Spleen (tissue), 11 donors: ENCODE data around the gene ANKS1B. TPM values are rescaled to one million over a fixed set of nuclear protein-coding genes. Genes with fewer than 3 reads are reported as not detected.

ENCODE experiments used
- DNase-seq: peaks from one replicate; pipeline ENCODE4 v3.0.0-alpha.2; 2020
- H3K27ac ChIP-seq, 8 donors: fragments of 200-600 bp; sonication (generic) in 7 of 8; 1 replicate in 4 of 8; 2 replicates in 4 of 8; pipeline versions ENCODE4 v1.5.0 to v1.8.0; 2016 to 2021; ENCODE audit warnings: inconsistent platforms in 4 of 8, mild to moderate bottlenecking in 4 of 8, moderate library complexity in 1 of 8
- H3K27me3 ChIP-seq, 7 donors: fragments of 200-600 bp; sonication (generic) in 6 of 7; replicated peaks in 1 of 7; 1 replicate in 4 of 7; 2 replicates in 3 of 7; pipeline versions ENCODE4 v1.5.0 to v1.8.0; 2016 to 2021; ENCODE audit warnings: inconsistent platforms in 3 of 7, mild to moderate bottlenecking in 1 of 7
- H3K36me3 ChIP-seq, 6 donors: fragments of 200-600 bp; sonication (generic) in 5 of 6; 1 replicate in 4 of 6; 2 replicates in 2 of 6; pipeline versions ENCODE4 v1.5.0 to v1.8.0; 2016 to 2021; ENCODE audit warnings: inconsistent platforms in 2 of 6
- H3K4me1 ChIP-seq, 6 donors: fragments of 200-600 bp; sonication (generic) in 5 of 6; 1 replicate in 3 of 6; 2 replicates in 3 of 6; pipeline versions ENCODE4 v1.5.0 to v1.8.0; 2016 to 2021; ENCODE audit warnings: inconsistent platforms in 3 of 6
- H3K4me3 ChIP-seq, 8 donors: fragments of 200-600 bp; sonication (generic) in 7 of 8; 1 replicate in 4 of 8; 2 replicates in 4 of 8; pipeline versions ENCODE4 v1.5.0 to v1.8.0; 2016 to 2021; ENCODE audit warnings: inconsistent platforms in 4 of 8, mild to moderate bottlenecking in 4 of 8, moderate library complexity in 2 of 8
- H3K9me3 ChIP-seq, 8 donors: fragments of 200-600 bp; sonication (generic) in 7 of 8; 1 replicate in 4 of 8; 2 replicates in 4 of 8; pipeline versions ENCODE4 v1.5.0 to v1.8.0; 2016 to 2021; ENCODE audit warnings: inconsistent platforms in 4 of 8
- POLR2A ChIP-seq, 3 donors: fragments of 450-650 bp; IDR thresholded peaks; one replicate each; pipeline ENCODE4 v1.5.1; 2017; ENCODE audit warnings: antibody characterized with exemption in 3 of 3, mild to moderate bottlenecking in 1 of 3
- POLR2AphosphoS5 ChIP-seq, 3 donors: sonication (generic); formaldehyde crosslinking; IDR thresholded peaks; one replicate each; pipeline ENCODE4 v1.5.1; 2017; ENCODE audit warnings: antibody characterized with exemption in 3 of 3
- WGBS, 5 donors: extraction: QIAGEN DNeasy Blood & Tissue Kit in 3 of 5; methylation state at CpG; one replicate each; pipeline versions ENCODE4 v1.1.5 to v1.1.7; 2013 to 2018; 5-methylcytosine and 5-hydroxymethylcytosine counted together
- intact Hi-C: fragments of 100-400 bp; cut with DNase I; formaldehyde crosslinking; loops from one replicate; pipeline ENCODE4 v1.15.0; 2023; ENCODE audit warnings: low total_unique reads
- polyA plus RNA-seq, 3 donors: library from polyadenylated mRNA; stranded (reverse); fragments of 200-250 nt; gene quantifications; one replicate each; pipeline ENCODE4 v1.2.1, GENCODE V29; 2013
- total RNA-seq, 7 donors: library from RNA; depleted of rRNA in 3 of 7; stranded (reverse); fragments of >200 nt in 3 of 7; fragmentation: NEBNext Ultra II Directional in 4 of 7; extraction: Animal tissue kit (Norgen Biotek cat#: 25700) in 4 of 7; gene quantifications; one replicate each; pipeline versions ENCODE4 v1.1.0 to v1.2.1, GENCODE V29; 2016 to 2021
- TF ChIP-seq, protein P1 (sequence below), 11 experiments: fragments of 200-600 bp in 7 of 11; fragments of 450-650 bp in 4 of 11; sonication (generic) in 4 of 11; IDR thresholded peaks in 8 of 11; conservative IDR thresholded peaks in 3 of 11; 1 replicate in 7 of 11; 2 replicates in 4 of 11; pipeline versions ENCODE4 v1.4.0 to v1.8.0; 2016 to 2021; ENCODE audit warnings: antibody characterized with exemption in 11 of 11, inconsistent platforms in 4 of 11, mild to moderate bottlenecking in 1 of 11
- donor health status: healthy with polysubstance abuse.
- donor health status: DM: no; HTN: no; CAD: no; lungs with moderate emphysema.
- donor health status: DM: no; HTN: no; CAD: no.
- donor health status: Bipolar disorder and iron deficiency.
- donor health status: healthy.
- donor health status: DM: no; HTN: no; CAD: no.
- donor health status: DM: yes; HTN: yes; CAD: no.

The ANKS1B gene
- total and polyA plus RNA-seq, 10 donors, result 0.21 to 8.0 (median 4.2) TPM

DNA sequence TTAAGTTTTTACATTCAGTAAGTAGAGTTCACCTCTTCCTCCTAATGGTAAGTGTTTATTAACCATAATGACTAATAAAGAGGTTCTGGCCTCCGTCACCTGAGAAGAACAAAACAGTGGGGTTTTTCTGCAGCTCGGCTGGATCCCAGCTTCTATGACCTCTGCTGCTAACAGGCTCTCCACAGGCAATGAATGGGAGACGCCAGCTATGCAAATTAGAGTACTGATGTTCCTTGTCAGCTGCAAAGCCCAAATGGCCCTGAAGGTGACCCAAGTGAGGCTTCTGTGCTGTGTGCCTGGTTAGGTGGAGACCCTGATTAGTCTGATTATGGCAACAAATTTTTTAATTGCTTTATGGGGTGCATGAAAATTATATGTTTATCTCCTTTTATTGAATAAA, 1121.6 kb downstream of the ANKS1B start:
- H3K36me3 ChIP-seq, result no peaks in the 10 kb centered on the region
- H3K9me3 ChIP-seq, result no peaks in the 10 kb centered on the region
- TF ChIP-seq POLR2AphosphoS5 (IDR thresholded peaks at IDR 0.05), result no peak
- no peak for TF ChIP-seq POLR2A (IDR thresholded peaks at IDR 0.05)
- TF ChIP-seq, protein P1, sequence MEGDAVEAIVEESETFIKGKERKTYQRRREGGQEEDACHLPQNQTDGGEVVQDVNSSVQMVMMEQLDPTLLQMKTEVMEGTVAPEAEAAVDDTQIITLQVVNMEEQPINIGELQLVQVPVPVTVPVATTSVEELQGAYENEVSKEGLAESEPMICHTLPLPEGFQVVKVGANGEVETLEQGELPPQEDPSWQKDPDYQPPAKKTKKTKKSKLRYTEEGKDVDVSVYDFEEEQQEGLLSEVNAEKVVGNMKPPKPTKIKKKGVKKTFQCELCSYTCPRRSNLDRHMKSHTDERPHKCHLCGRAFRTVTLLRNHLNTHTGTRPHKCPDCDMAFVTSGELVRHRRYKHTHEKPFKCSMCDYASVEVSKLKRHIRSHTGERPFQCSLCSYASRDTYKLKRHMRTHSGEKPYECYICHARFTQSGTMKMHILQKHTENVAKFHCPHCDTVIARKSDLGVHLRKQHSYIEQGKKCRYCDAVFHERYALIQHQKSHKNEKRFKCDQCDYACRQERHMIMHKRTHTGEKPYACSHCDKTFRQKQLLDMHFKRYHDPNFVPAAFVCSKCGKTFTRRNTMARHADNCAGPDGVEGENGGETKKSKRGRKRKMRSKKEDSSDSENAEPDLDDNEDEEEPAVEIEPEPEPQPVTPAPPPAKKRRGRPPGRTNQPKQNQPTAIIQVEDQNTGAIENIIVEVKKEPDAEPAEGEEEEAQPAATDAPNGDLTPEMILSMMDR (IDR thresholded peaks at IDR 0.05 in 8 of 11, conservative IDR thresholded peaks at IDR 0.05 in 3 of 11), result no peak
- peaks cover 0 to 3% (median 0%) of the 10 kb centered on the region in 7 donors for H3K27me3 ChIP-seq
- WGBS, 5 donors, result 60 to 76% (median 73%) methylated on average over 3 of the region's 3 CpGs
- no peak overlapping the region for H3K4me3 ChIP-seq
- H3K27ac ChIP-seq, result no peak overlapping the region
- intact Hi-C loops, result no loop called here
- no peak for DNase-seq
- H3K4me1 ChIP-seq, result no peaks in the 10 kb centered on the region

DNA sequence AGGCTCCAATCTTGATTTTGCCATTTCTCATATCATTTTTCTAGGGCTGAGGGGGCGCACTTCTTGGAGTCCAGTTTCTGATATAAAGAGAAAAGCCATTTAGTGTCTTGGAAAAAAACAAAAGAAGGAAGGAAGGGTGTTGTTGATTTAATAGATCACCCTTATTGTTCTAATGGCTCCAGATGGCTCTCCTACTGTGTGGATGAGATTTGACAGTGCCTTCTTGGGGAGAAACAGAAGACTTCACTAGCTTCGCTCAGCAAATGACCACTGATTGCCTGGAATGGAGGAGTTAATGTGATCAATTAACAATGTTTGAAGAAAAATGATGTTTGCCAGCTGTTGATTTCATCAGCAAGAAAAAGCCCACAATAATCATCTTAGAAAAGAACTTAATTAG, 1123.5 kb downstream of the ANKS1B start:
- H3K27me3 ChIP-seq, result peaks cover 0 to 3% (median 0%) of the 10 kb centered on the region in 7 donors
- H3K9me3 ChIP-seq, result no peaks in the 10 kb centered on the region
- TF ChIP-seq POLR2A (IDR thresholded peaks at IDR 0.05), result no peak
- no peak for TF ChIP-seq POLR2AphosphoS5 (IDR thresholded peaks at IDR 0.05)
- TF ChIP-seq, protein P1 (IDR thresholded peaks at IDR 0.05 in 8 of 11, conservative IDR thresholded peaks at IDR 0.05 in 3 of 11), result no peak
- no peaks in the 10 kb centered on the region for H3K36me3 ChIP-seq
- no peak for DNase-seq
- H3K4me3 ChIP-seq, result no peak overlapping the region
- H3K27ac ChIP-seq, result no peak overlapping the region
- WGBS, 5 donors, result 53 to 67% (median 66%) methylated on average over 2 of the region's 2 CpGs
- intact Hi-C loops, result no loop called here
- H3K4me1 ChIP-seq, result no peaks in the 10 kb centered on the region

DNA sequence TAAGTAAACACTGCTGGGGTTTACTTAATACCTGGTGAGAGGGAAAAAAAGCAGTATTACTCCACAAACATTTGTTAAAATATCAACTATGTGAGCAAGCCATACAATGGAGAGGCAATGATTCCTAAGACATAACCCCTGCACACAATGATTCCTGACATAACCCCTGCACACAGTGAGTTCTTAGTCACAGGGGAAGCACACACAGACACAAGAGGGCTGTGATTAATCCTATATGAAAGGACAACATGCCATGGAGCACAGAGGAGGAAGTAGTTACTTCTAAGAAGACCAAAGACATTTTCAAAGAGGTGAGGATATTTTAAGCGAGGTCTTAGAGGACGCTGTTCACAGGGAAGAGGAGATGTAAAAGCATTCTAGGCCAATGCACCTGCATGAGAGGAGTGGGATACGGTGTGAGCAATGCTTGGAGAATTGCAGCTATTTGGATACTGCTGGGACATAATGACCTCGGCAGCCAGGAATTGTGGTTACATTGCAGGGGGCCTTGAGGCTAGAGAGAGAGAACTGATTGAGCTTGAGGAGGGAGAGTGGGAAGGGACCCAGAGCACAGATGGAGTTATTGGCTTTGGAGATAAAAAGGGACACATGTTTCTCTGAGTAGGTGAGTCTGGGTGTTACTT, 1127.7 kb downstream of the ANKS1B start:
- H3K9me3 ChIP-seq, result no peaks in the 10 kb centered on the region
- H3K4me1 ChIP-seq, result no peaks in the 10 kb centered on the region
- intact Hi-C loops, result no loop called here
- 30 to 57% (median 38%) methylated on average over 4 of the region's 4 CpGs for WGBS, 5 donors
- TF ChIP-seq POLR2AphosphoS5 (IDR thresholded peaks at IDR 0.05) (no peak), POLR2A (IDR thresholded peaks at IDR 0.05) (no peak)
- TF ChIP-seq, protein P1 (IDR thresholded peaks at IDR 0.05 in 8 of 11, conservative IDR thresholded peaks at IDR 0.05 in 3 of 11), result no peak
- peaks cover 0 to 6% (median 0%) of the 10 kb centered on the region in 7 donors for H3K27me3 ChIP-seq
- no peaks in the 10 kb centered on the region for H3K36me3 ChIP-seq
- no peak overlapping the region for H3K4me3 ChIP-seq
- no peak for DNase-seq
- H3K27ac ChIP-seq, result no peak overlapping the region

DNA sequence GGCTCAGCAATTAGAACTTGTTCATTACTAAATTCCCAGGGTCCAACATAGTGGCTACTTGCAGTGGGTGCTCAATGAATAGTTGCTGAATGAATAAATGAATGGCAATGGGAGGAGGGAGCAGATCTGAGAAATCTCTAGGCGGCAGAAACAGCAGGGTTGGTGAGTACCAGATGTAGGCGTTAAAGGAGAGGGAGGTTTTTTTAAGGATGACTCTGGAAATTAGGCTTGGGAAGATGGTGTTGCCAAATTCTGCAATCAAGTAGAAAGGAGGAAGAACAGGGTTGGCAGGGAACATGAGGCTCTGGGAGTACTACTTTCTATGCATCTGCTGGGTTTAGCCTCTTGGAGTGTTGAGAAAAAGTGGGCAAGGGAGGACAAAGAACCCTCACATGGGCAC, 1132.6 kb downstream of the ANKS1B start:
- Histone ChIP-seq H3K27ac (no peak overlapping the region), H3K27me3 (peaks cover 0 to 10% (median 0%) of the 10 kb centered on the region in 7 donors)

More for the DNA sequence above, 1132.6 kb downstream of the ANKS1B start:
- TF ChIP-seq, protein P1 (IDR thresholded peaks at IDR 0.05 in 8 of 11, conservative IDR thresholded peaks at IDR 0.05 in 3 of 11), result no peak
- TF ChIP-seq POLR2AphosphoS5 (IDR thresholded peaks at IDR 0.05) (no peak), POLR2A (IDR thresholded peaks at IDR 0.05) (no peak)
- no peaks in the 10 kb centered on the region for H3K9me3 ChIP-seq
- no peak overlapping the region for H3K4me3 ChIP-seq
- DNase-seq, result no peak
- no peaks in the 10 kb centered on the region for H3K4me1 ChIP-seq
- WGBS, 5 donors, result 81 to 93% (median 89%) methylated on average over 2 of the region's 2 CpGs
- H3K36me3 ChIP-seq, result no peaks in the 10 kb centered on the region
- intact Hi-C loops, result no loop called here
